RWPE2 (cell line): Measurements from ENCODE around the gene PLD4.
"Not testable (repeated sequence)": the region's sequence is repeated elsewhere in the genome, so short reads cannot be mapped to it uniquely, and the experiment has no call there.

Experiments
- ATAC-seq: fragments of 200-7000 bp; cut with Tn5 transposase; 3 replicates; pipeline ENCODE4 v1.9.1; 2021; ENCODE audit warnings: low read depth
- DNase-seq: peaks from one replicate; pipeline ENCODE4 v3.0.0-alpha.2; 2020; ENCODE audit warnings: low spot score
- H3K27ac ChIP-seq: fragments of 450-650 bp; 2 replicates; pipeline ENCODE4 v1.5.1; 2017; ENCODE audit warnings: mild to moderate bottlenecking; ENCODE audit not compliant: poor library complexity, severe bottlenecking
- H3K27me3 ChIP-seq: fragments of 250-450 bp; sonication (Bioruptor Pico); 2 replicates; pipeline ENCODE4 v1.5.1; 2021; ENCODE audit warnings: mild to moderate bottlenecking, moderate library complexity; ENCODE audit not compliant: insufficient read depth, poor library complexity, severe bottlenecking
- H3K36me3 ChIP-seq: fragments of 250-450 bp; sonication (Bioruptor Pico); 2 replicates; pipeline ENCODE4 v1.5.1; 2020; ENCODE audit warnings: low read depth, mild to moderate bottlenecking, moderate library complexity
- H3K4me1 ChIP-seq: fragments of 250-450 bp; sonication (Bioruptor Pico); 2 replicates; pipeline ENCODE4 v1.5.1; 2021; ENCODE audit warnings: mild to moderate bottlenecking, moderate library complexity; ENCODE audit not compliant: insufficient read depth, poor library complexity, severe bottlenecking
- H3K4me3 ChIP-seq: fragments of 250-450 bp; sonication (Bioruptor Pico); 2 replicates; pipeline ENCODE4 v1.5.1; 2021; ENCODE audit warnings: mild to moderate bottlenecking, moderate library complexity; ENCODE audit not compliant: severe bottlenecking
- H3K9me3 ChIP-seq: fragments of 250-450 bp; sonication (Bioruptor Pico); 2 replicates; pipeline ENCODE4 v1.5.1; 2021; ENCODE audit warnings: mild to moderate bottlenecking, moderate library complexity; ENCODE audit not compliant: severe bottlenecking
- CTCF ChIP-seq: fragments of 450-650 bp; IDR thresholded peaks from one replicate; pipeline ENCODE4 v1.5.1; 2017; ENCODE audit warnings: mild to moderate bottlenecking, moderate library complexity; ENCODE audit not compliant: poor library complexity, severe bottlenecking

PLD4 gene

GRCh38 chr14:104944436-104945205 lies 19.9 kb downstream of the PLD4 start:
- not testable (repeated sequence) for H3K4me1 ChIP-seq, H3K27ac ChIP-seq, ATAC-seq, H3K9me3 ChIP-seq, H3K4me3 ChIP-seq, H3K27me3 ChIP-seq
- DNase-seq = peak; percentile 70
- peaks cover 40% of the 10 kb centered on the region for H3K36me3 ChIP-seq

- H3K4me3 ChIP-seq, H3K4me1 ChIP-seq, H3K27ac ChIP-seq, ATAC-seq, H3K9me3 ChIP-seq, H3K27me3 ChIP-seq: not testable (repeated sequence)
- peak; percentile 58 for DNase-seq
- H3K36me3 ChIP-seq = peaks cover 33% of the 10 kb centered on the region
These were observed 20.6 kb downstream of the PLD4 start for GRCh38 chr14:104945266-104945665.

GRCh38 chr14:104945986-104946965 lies 21.6 kb downstream of the PLD4 start:
- H3K36me3 ChIP-seq = peaks cover 23% of the 10 kb centered on the region
- H3K27me3 ChIP-seq, H3K4me3 ChIP-seq, ATAC-seq, H3K4me1 ChIP-seq, H3K27ac ChIP-seq, H3K9me3 ChIP-seq: not testable (repeated sequence)
- DNase-seq = peak; percentile 63

GRCh38 chr14:104947201-104947600 lies 22.5 kb downstream of the PLD4 start:
- H3K4me3 ChIP-seq, H3K4me1 ChIP-seq, ATAC-seq, H3K27me3 ChIP-seq, H3K9me3 ChIP-seq, H3K27ac ChIP-seq: not testable (repeated sequence)
- DNase-seq = peak; percentile 61
- H3K36me3 ChIP-seq = peaks cover 16% of the 10 kb centered on the region

- not testable (repeated sequence) for ATAC-seq, H3K9me3 ChIP-seq, H3K27me3 ChIP-seq, H3K4me1 ChIP-seq, H3K4me3 ChIP-seq, DNase-seq, H3K27ac ChIP-seq
- H3K36me3 ChIP-seq = peaks cover 16% of the 10 kb centered on the region
These were observed 23.4 kb downstream of the PLD4 start for GRCh38 chr14:104947881-104948735.

GRCh38 chr14:104948736-104949031 lies 24.0 kb downstream of the PLD4 start:
- no peak for TF ChIP-seq CTCF
- Histone ChIP-seq H3K4me1 (no peaks in the 10 kb centered on the region), H3K9me3 (no peaks in the 10 kb centered on the region), H3K27ac (no peak overlapping the region), H3K36me3 (peaks cover 19% of the 10 kb centered on the region), H3K27me3 (no peaks in the 10 kb centered on the region), H3K4me3 (no peak overlapping the region)
- ATAC-seq (no peak), DNase-seq (peak; percentile 60)

GRCh38 chr14:104949406-104949955 lies 24.8 kb downstream of the PLD4 start:
- not testable (repeated sequence) for H3K4me3 ChIP-seq, H3K9me3 ChIP-seq, H3K4me1 ChIP-seq, H3K27ac ChIP-seq, ATAC-seq, H3K27me3 ChIP-seq
- peak; percentile 37 for DNase-seq
- peaks cover 25% of the 10 kb centered on the region for H3K36me3 ChIP-seq
